H1 (cell line): ENCODE results near the gene NDFIP2. TPM values are rescaled to one million over a fixed set of nuclear protein-coding genes. Genes with fewer than 3 reads are reported as not detected.

Experiments
- ASH2L ChIP-seq: fragments of 200-600, 300-600 bp; sonication (generic); IDR thresholded peaks from one replicate; pipeline ENCODE4 v1.7.1; 2017; ENCODE audit warnings: low read length
- ATF2 ChIP-seq: IDR thresholded peaks from 2 replicates; pipeline ENCODE4 v1.6.1; 2012; ENCODE audit warnings: low read length, inconsistent platforms
- BCL11A ChIP-seq, 2 experiments: IDR thresholded peaks; one replicate each; pipeline ENCODE4 v1.6.1; 2011; ENCODE audit warnings: low read depth in 2 of 2, low read length in 2 of 2, mild to moderate bottlenecking in 2 of 2
- CBX5 ChIP-seq: fragments of 300-800, 300-1000 bp; sonication (generic); IDR thresholded peaks from 2 replicates; pipeline ENCODE4 v1.7.1; 2016; ENCODE audit warnings: antibody characterized with exemption, low read length, low read depth
- CHD1 ChIP-seq: IDR thresholded peaks from 2 replicates; pipeline ENCODE4 v1.6.1; 2012; ENCODE audit warnings: low read depth, low read length, improper control_type of control experiment
- CREB1 ChIP-seq: IDR thresholded peaks from 2 replicates; pipeline ENCODE4 v1.6.1; 2012; ENCODE audit warnings: inconsistent platforms
- CTBP2 ChIP-seq: IDR thresholded peaks from 2 replicates; pipeline ENCODE4 v1.7.0; 2011; ENCODE audit warnings: borderline replicate concordance, mild to moderate bottlenecking, moderate library complexity, mixed read lengths, low read length; ENCODE audit not compliant: insufficient read depth, insufficient read length
- E2F6 ChIP-seq: IDR thresholded peaks from 2 replicates; pipeline ENCODE4 v1.6.1; 2012; ENCODE audit warnings: inconsistent platforms
- GABPA ChIP-seq: IDR thresholded peaks from 2 replicates; pipeline ENCODE4 v1.6.1; 2011; ENCODE audit warnings: mild to moderate bottlenecking, low read length, moderate library complexity, borderline replicate concordance; ENCODE audit not compliant: insufficient read depth
- JUND ChIP-seq: IDR thresholded peaks from 2 replicates; pipeline ENCODE4 v1.6.1; 2011; ENCODE audit warnings: mild to moderate bottlenecking, improper control_type of control experiment, low read length
- KDM1A ChIP-seq: fragments of 200-600, 300-600 bp; sonication (generic); IDR thresholded peaks from 2 replicates; pipeline ENCODE4 v1.7.1; 2016; ENCODE audit warnings: mild to moderate bottlenecking, low read length, borderline replicate concordance
- KDM4A ChIP-seq: IDR thresholded peaks from one replicate; pipeline ENCODE4 v1.7.1; 2012; ENCODE audit warnings: low read depth, mild to moderate bottlenecking, moderate library complexity, low read length, inconsistent platforms; ENCODE audit not compliant: severe bottlenecking
- RBBP5 ChIP-seq: IDR thresholded peaks from 2 replicates; pipeline ENCODE4 v1.7.1; 2012; ENCODE audit warnings: low read depth, mild to moderate bottlenecking, inconsistent platforms, low read length, moderate library complexity, borderline replicate concordance
- RNF2 ChIP-seq: fragments of 200-900, 300-1000 bp; sonication (generic); IDR thresholded peaks from 2 replicates; pipeline ENCODE4 v1.7.1; 2016; ENCODE audit warnings: borderline replicate concordance, low read depth, mild to moderate bottlenecking, antibody characterized with exemption, low read length; ENCODE audit not compliant: poor library complexity, severe bottlenecking; ENCODE audit errors: missing control alignments
- SIN3A ChIP-seq, 2 experiments: IDR thresholded peaks in 1 of 2; conservative IDR thresholded peaks in 1 of 2; 2 replicates each; pipeline ENCODE4 v1.6.1; 2011 to 2012; ENCODE audit warnings: low read length in 2 of 2, improper control_type of control experiment in 1 of 2, low read depth in 1 of 2, mild to moderate bottlenecking in 1 of 2
- SIRT6 ChIP-seq: IDR thresholded peaks from one replicate; pipeline ENCODE4 v1.7.1; 2012; ENCODE audit warnings: low read length, inconsistent platforms
- SIX5 ChIP-seq: IDR thresholded peaks from 2 replicates; pipeline ENCODE4 v1.6.1; 2011; ENCODE audit warnings: mild to moderate bottlenecking, low read depth, low read length
- SP4 ChIP-seq: IDR thresholded peaks from 2 replicates; pipeline ENCODE4 v1.6.1; 2012; ENCODE audit warnings: low read length, inconsistent platforms
- SUZ12 ChIP-seq: fragments of 200-600 bp; sonication (generic); IDR thresholded peaks from 2 replicates; pipeline ENCODE4 v1.6.1; 2012; ENCODE audit warnings: mild to moderate bottlenecking, inconsistent platforms, low read length, moderate library complexity, mixed read lengths
- TAF1 ChIP-seq: IDR thresholded peaks from 2 replicates; pipeline ENCODE4 v1.6.1; 2011; ENCODE audit warnings: mild to moderate bottlenecking, low read depth, low read length
- polyA plus RNA-seq, 7 experiments: library from polyadenylated mRNA; depleted of rRNA in 3 of 7; stranded (reverse) in 5 of 7; unstranded in 2 of 7; fragments of >200 nt in 5 of 7; fragments of 200-250 nt in 2 of 7; gene quantifications; 1 replicate in 5 of 7; 2 replicates in 1 of 7; 4 replicates in 1 of 7; pipeline versions ENCODE4 v1.2.1 to v1.2.3, GENCODE V29; 2011 to 2013; ENCODE audit warnings: missing spikeins in 2 of 7, mixed read lengths in 2 of 7
- total RNA-seq: library from RNA; stranded (reverse); fragmentation: NEBNext Ultra II Directional; extraction: Animal tissue kit (Norgen Biotek cat#: 25700); gene quantifications from 2 replicates; pipeline ENCODE4 v1.2.1, GENCODE V29; 2021

Gene NDFIP2
- total and polyA plus RNA-seq, 2 of the 8 experiments (the other 6 are each of a cell fraction or from before 2014, with no cell fraction given), result 11.1 to 32.9 TPM

GRCh38 chr13:79480954-79481684 lies at the start of gene NDFIP2 (continued):
- TF ChIP-seq RNF2 (no peak), ATF2 (no peak), BCL11A (IDR thresholded peaks at IDR 0.05; ENCODE audit: low read depth in 2 of 2, low read length in 2 of 2) (no peak), CREB1 (peak; percentile 11; the same call in 1 of the 2 replicates), CBX5 (no peak), E2F6 (peak; percentile 68; the same call in 1 of the 2 replicates), GABPA (no peak), RBBP5 (peak; percentile 93; the same call in 1 of the 2 replicates), KDM4A (peak; percentile 99), SIX5 (no peak), JUND (no peak), ASH2L (peak; percentile 98), KDM1A (no peak), SP4 (no peak), CTBP2 (no peak), SIN3A (conservative IDR thresholded peaks at IDR 0.05 in 1 of 2, IDR thresholded peaks at IDR 0.05 in 1 of 2; ENCODE audit: low read depth in 1 of 2, low read length in 2 of 2) (peak in 1 of 2 experiments; percentile 22; a peak in 2 of 4 replicates), SIRT6 (no peak), TAF1 (0 out of 2 replicates have a peak, but pooled peaks have one; percentile 18), SUZ12 (peak; percentile 41; the same call in 1 of the 2 replicates), CHD1 (no peak)
